A549 (cell line): ENCODE measurements around the gene UBAP1. TPM values are rescaled to one million over a fixed set of nuclear protein-coding genes. Genes with fewer than 3 reads are reported as not detected.

Experiments
- ATAC-seq, 2 experiments: fragments of 200-7000 bp in 1 of 2; fragments of >200 bp in 1 of 2; cut with Nextera tagmentation in 1 of 2; cut with Tn5 transposase in 1 of 2; 3 replicates each; pipeline versions ENCODE4 v1.8.0 to v1.9.1; 2018 to 2020; ENCODE audit warnings: mild to moderate bottlenecking in 1 of 2, moderate library complexity in 1 of 2
- CTCF ChIA-PET: fragments of 300-600 bp; sonication (Branson Sonifier 250); formaldehyde crosslinking; extraction: SDS; loops from one replicate; lab custom pipeline; 2021; ENCODE audit warnings: antibody characterized with exemption, inconsistent platforms; lab: Yijun Ruan, JAX
- POLR2A ChIA-PET: fragments of 350-600 bp; formaldehyde crosslinking; extraction: SDS; loops from one replicate; lab custom pipeline; 2021; ENCODE audit warnings: antibody characterized with exemption, inconsistent platforms; lab: Yijun Ruan, JAX
- DNase-seq, 2 experiments: peaks; one replicate each; pipeline versions ENCODE4 v3.0.0 to v3.0.0-alpha.2; 2011 to 2016; ENCODE audit warnings: low read depth in 1 of 2, low spot score in 1 of 2
- FAIRE-seq: peaks from 2 replicates; lab custom pipeline; 2011; peaks lifted over from hg19 to GRCh38; lab: Jason Lieb, UNC
- H3K27ac ChIP-seq, 2 experiments: fragments of >200 bp; sonication (Bioruptor Twin); formaldehyde crosslinking; 3 replicates each; pipeline ENCODE4 v1.5.1; 2016 to 2017
- H3K4me1 ChIP-seq: fragments of >200 bp; sonication (Bioruptor Twin); formaldehyde crosslinking; 3 replicates; pipeline ENCODE4 v1.6.1; 2016
- H3K4me2 ChIP-seq: fragments of >200 bp; sonication (Bioruptor Twin); formaldehyde crosslinking; 3 replicates; pipeline ENCODE4 v1.6.1; 2016
- H3K4me3 ChIP-seq: fragments of >200 bp; sonication (Bioruptor Twin); formaldehyde crosslinking; 3 replicates; pipeline ENCODE4 v1.5.1; 2016
- H3K9me3 ChIP-seq: fragments of >200 bp; sonication (Bioruptor Twin); formaldehyde crosslinking; 3 replicates; pipeline ENCODE4 v1.6.1; 2016
- CBX8 ChIP-seq: fragments of 200-600 bp; sonication (generic); IDR thresholded peaks from 2 replicates; pipeline ENCODE4 v1.6.1; 2016
- CHD4 ChIP-seq: fragments of 200-600 bp; sonication (generic); IDR thresholded peaks from 2 replicates; pipeline ENCODE4 v1.6.1; 2016; ENCODE audit warnings: antibody characterized with exemption, mild to moderate bottlenecking, borderline replicate concordance
- ESRRA ChIP-seq: fragments of 150-350 bp; IDR thresholded peaks from 2 replicates; pipeline ENCODE4 v1.6.1; 2014; ENCODE audit warnings: mild to moderate bottlenecking, low read length, borderline replicate concordance
- FOSB ChIP-seq: fragments of 250-450 bp; sonication (Bioruptor Pico); IDR thresholded peaks from 2 replicates; pipeline ENCODE4 v1.5.0; 2020; ENCODE audit warnings: mild to moderate bottlenecking, moderate library complexity
- HDAC2 ChIP-seq: fragments of 200-600 bp; sonication (generic); IDR thresholded peaks from 2 replicates; pipeline ENCODE4 v1.6.1; 2016
- HOXA7 ChIP-seq: fragments of 250-450 bp; sonication (Bioruptor Pico); IDR thresholded peaks from 2 replicates; pipeline ENCODE4 v1.5.0; 2020; ENCODE audit warnings: mild to moderate bottlenecking, moderate library complexity
- HOXB5 ChIP-seq: fragments of 250-450 bp; sonication (Bioruptor Pico); IDR thresholded peaks from 2 replicates; pipeline ENCODE4 v1.5.0; 2020; ENCODE audit warnings: mild to moderate bottlenecking, moderate library complexity
- JUNB ChIP-seq: fragments of >200 bp; sonication (Bioruptor Twin); formaldehyde crosslinking; IDR thresholded peaks from 2 replicates; pipeline ENCODE4 v1.6.1; 2016
- KDM1A ChIP-seq: fragments of 200-600 bp; sonication (generic); IDR thresholded peaks from 2 replicates; pipeline ENCODE4 v1.6.1; 2016; ENCODE audit warnings: low read depth, mild to moderate bottlenecking
- KDM5A ChIP-seq: fragments of 200-600 bp; sonication (generic); IDR thresholded peaks from 2 replicates; pipeline ENCODE4 v1.6.1; 2016; ENCODE audit warnings: antibody characterized with exemption, mild to moderate bottlenecking
- MAZ ChIP-seq: fragments of 150-350 bp; IDR thresholded peaks from 2 replicates; pipeline ENCODE4 v1.6.1; 2014; ENCODE audit warnings: antibody characterized with exemption, low read depth, low read length, borderline replicate concordance
- NFE2L2 ChIP-seq: fragments of 150-350 bp; conservative IDR thresholded peaks from 2 replicates; pipeline ENCODE4 v1.6.1; 2014; ENCODE audit warnings: low read length
- NR3C1 ChIP-seq: fragments of >200 bp; sonication (Bioruptor Twin); formaldehyde crosslinking; IDR thresholded peaks from 3 replicates; pipeline ENCODE4 v1.6.1; 2017
- RCOR1 ChIP-seq: fragments of 150-350 bp; IDR thresholded peaks from 2 replicates; pipeline ENCODE4 v1.6.1; 2014; ENCODE audit warnings: antibody characterized with exemption, low read length, low read depth
- SMC3 ChIP-seq: fragments of >200 bp; sonication (Bioruptor Twin); formaldehyde crosslinking; IDR thresholded peaks from 3 replicates; pipeline ENCODE4 v1.6.1; 2018; ENCODE audit warnings: inconsistent platforms
- SREBF2 ChIP-seq: fragments of 450-650 bp; IDR thresholded peaks from 2 replicates; pipeline ENCODE4 v1.6.1; 2014; ENCODE audit warnings: mild to moderate bottlenecking, moderate library complexity
- TP53 ChIP-seq: fragments of 250-450 bp; sonication (Bioruptor Pico); IDR thresholded peaks from 2 replicates; pipeline ENCODE4 v1.5.0; 2021; ENCODE audit warnings: mild to moderate bottlenecking, moderate library complexity
- ZC3H11A ChIP-seq: fragments of 450-650 bp; IDR thresholded peaks from 2 replicates; pipeline ENCODE4 v1.6.1; 2014; ENCODE audit warnings: antibody characterized with exemption, mild to moderate bottlenecking
- ZFP36 ChIP-seq: fragments of 450-650 bp; IDR thresholded peaks from 2 replicates; pipeline ENCODE4 v1.6.1; 2014; ENCODE audit warnings: borderline replicate concordance; ENCODE audit not compliant: partially characterized antibody
- ZNF302 ChIP-seq: fragments of 250-450 bp; sonication (Bioruptor Pico); IDR thresholded peaks from 2 replicates; pipeline ENCODE4 v1.9.0; 2021; ENCODE audit warnings: inconsistent platforms, mild to moderate bottlenecking, moderate library complexity
- ZSCAN20 ChIP-seq: fragments of 250-450 bp; sonication (Bioruptor Pico); IDR thresholded peaks from 2 replicates; pipeline ENCODE4 v1.8.0; 2022; ENCODE audit warnings: mild to moderate bottlenecking, moderate library complexity
- WGBS: methylation state at CpG from one replicate; pipeline ENCODE4 v1.1.6; 2017; ENCODE audit errors: missing lambda C conversion rate; 5-methylcytosine and 5-hydroxymethylcytosine counted together
- polyA plus RNA-seq, 4 experiments: library from polyadenylated mRNA; depleted of rRNA in 3 of 4; stranded (reverse); fragments of >200 nt; fragmentation: RNase III in 1 of 4; extraction: RNeasy Plus Mini Kit Qiagen cat#74134 plus additional on column Dnase treatment in 1 of 4; gene quantifications; 2 replicates in 3 of 4; 3 replicates in 1 of 4; pipeline ENCODE4 v1.2.3, GENCODE V29; 2011 to 2017
- TF ChIP-seq, protein P1 (sequence below): fragments of >200 bp; sonication (Bioruptor Twin); formaldehyde crosslinking; IDR thresholded peaks from 2 replicates; pipeline ENCODE4 v1.6.1; 2016
- TF ChIP-seq, protein P2 (sequence below): fragments of 250-450 bp; sonication (Bioruptor Pico); IDR thresholded peaks from 2 replicates; pipeline ENCODE4 v1.5.0; 2020; ENCODE audit warnings: low read depth, mild to moderate bottlenecking, moderate library complexity
- TF ChIP-seq, protein P3 (sequence below): fragments of 150-350 bp; IDR thresholded peaks from 2 replicates; pipeline ENCODE4 v1.6.1; 2014; ENCODE audit warnings: low read depth, mild to moderate bottlenecking, low read length
- TF ChIP-seq, protein P4 (sequence below): fragments of 200-600 bp; sonication (generic); IDR thresholded peaks from 2 replicates; pipeline ENCODE4 v1.6.1; 2016; ENCODE audit warnings: antibody characterized with exemption, mild to moderate bottlenecking, moderate library complexity
- TF ChIP-seq, protein P5 (sequence below): IDR thresholded peaks from 2 replicates; pipeline ENCODE4 v1.6.1; 2012

The UBAP1 gene
- polyA plus RNA-seq, 2 of the 4 experiments (the other 2 are of a cell fraction) = 38.5 to 73.1 TPM

DNA sequence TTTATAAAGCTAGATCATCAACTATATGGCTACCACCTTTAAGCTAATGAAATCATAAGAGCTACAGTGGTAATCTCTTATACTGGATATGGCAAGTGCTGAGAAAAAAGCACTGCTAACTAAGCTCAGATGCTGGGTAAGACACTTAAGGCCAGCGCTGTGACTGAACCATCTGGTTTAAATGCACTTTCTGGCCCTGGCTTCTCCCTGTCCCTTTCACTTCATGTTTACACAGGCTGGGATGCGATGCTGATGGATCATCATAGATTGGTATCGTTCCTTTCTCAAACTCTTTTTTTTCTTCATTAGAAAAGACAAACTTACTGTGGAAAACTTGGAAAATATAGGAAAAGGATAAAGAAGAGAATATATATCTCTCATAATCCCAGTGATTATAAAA is 97.9 kb downstream of the UBAP1 start (continued):
- TF ChIP-seq, protein P1, sequence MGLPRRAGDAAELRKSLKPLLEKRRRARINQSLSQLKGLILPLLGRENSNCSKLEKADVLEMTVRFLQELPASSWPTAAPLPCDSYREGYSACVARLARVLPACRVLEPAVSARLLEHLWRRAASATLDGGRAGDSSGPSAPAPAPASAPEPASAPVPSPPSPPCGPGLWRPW = no peak
- no peak for TF ChIP-seq SREBF2

DNA sequence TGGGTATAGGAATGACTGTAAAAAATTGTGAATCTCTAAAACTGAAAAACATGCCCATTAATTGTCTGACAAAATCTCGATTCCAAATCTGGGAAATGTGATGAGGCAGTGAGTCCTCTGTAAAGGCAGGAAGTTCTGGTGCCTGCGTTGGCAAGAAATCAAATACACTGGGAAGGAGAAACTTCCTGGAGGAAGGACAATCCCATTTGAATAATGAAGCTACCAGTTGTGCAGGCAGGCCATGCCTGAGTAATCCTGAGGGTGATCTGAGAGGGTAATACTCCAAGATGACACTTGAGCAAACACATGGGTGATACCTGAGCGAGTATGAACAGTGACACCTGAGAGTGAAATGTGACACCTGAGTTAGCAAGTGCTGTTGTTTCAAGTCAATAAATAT is 100.6 kb downstream of the UBAP1 start:
- no peak for TF ChIP-seq FOSB (CRISPR knock-in tag)
- TF ChIP-seq, protein P2, sequence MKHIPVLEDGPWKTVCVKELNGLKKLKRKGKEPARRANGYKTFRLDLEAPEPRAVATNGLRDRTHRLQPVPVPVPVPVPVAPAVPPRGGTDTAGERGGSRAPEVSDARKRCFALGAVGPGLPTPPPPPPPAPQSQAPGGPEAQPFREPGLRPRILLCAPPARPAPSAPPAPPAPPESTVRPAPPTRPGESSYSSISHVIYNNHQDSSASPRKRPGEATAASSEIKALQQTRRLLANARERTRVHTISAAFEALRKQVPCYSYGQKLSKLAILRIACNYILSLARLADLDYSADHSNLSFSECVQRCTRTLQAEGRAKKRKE (CRISPR knock-in tag) = no peak
- no peak for TF ChIP-seq NR3C1
- no peak for TF ChIP-seq ZC3H11A
- TF ChIP-seq SMC3 = no peak
- TF ChIP-seq, protein P3, sequence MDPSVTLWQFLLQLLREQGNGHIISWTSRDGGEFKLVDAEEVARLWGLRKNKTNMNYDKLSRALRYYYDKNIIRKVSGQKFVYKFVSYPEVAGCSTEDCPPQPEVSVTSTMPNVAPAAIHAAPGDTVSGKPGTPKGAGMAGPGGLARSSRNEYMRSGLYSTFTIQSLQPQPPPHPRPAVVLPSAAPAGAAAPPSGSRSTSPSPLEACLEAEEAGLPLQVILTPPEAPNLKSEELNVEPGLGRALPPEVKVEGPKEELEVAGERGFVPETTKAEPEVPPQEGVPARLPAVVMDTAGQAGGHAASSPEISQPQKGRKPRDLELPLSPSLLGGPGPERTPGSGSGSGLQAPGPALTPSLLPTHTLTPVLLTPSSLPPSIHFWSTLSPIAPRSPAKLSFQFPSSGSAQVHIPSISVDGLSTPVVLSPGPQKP = no peak
- no peak for TF ChIP-seq SREBF2
- TF ChIP-seq MAZ = no peak
- no peak for TF ChIP-seq ZSCAN20 (CRISPR knock-in tag)
- no peak for TF ChIP-seq ZFP36
- TF ChIP-seq TP53 (CRISPR knock-in tag) = no peak
- TF ChIP-seq, protein P4, sequence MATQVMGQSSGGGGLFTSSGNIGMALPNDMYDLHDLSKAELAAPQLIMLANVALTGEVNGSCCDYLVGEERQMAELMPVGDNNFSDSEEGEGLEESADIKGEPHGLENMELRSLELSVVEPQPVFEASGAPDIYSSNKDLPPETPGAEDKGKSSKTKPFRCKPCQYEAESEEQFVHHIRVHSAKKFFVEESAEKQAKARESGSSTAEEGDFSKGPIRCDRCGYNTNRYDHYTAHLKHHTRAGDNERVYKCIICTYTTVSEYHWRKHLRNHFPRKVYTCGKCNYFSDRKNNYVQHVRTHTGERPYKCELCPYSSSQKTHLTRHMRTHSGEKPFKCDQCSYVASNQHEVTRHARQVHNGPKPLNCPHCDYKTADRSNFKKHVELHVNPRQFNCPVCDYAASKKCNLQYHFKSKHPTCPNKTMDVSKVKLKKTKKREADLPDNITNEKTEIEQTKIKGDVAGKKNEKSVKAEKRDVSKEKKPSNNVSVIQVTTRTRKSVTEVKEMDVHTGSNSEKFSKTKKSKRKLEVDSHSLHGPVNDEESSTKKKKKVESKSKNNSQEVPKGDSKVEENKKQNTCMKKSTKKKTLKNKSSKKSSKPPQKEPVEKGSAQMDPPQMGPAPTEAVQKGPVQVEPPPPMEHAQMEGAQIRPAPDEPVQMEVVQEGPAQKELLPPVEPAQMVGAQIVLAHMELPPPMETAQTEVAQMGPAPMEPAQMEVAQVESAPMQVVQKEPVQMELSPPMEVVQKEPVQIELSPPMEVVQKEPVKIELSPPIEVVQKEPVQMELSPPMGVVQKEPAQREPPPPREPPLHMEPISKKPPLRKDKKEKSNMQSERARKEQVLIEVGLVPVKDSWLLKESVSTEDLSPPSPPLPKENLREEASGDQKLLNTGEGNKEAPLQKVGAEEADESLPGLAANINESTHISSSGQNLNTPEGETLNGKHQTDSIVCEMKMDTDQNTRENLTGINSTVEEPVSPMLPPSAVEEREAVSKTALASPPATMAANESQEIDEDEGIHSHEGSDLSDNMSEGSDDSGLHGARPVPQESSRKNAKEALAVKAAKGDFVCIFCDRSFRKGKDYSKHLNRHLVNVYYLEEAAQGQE = no peak
- no peak for TF ChIP-seq RCOR1
- no peak for TF ChIP-seq KDM5A
- no peak for TF ChIP-seq HOXA7
- TF ChIP-seq ZNF302 = no peak
- Histone ChIP-seq H3K27ac (no peak overlapping the region), H3K4me2 (no peak overlapping the region), H3K4me3 (no peak overlapping the region), H3K4me1 (no peaks in the 10 kb centered on the region), H3K9me3 (no peaks in the 10 kb centered on the region)
- ChIA-PET POLR2A (no interaction called here), CTCF (interaction anchor here (1.5 to 3.2 kb wide), 2 partner anchors 11 to 26 kb away, joined by 3 to 17 read pairs; no protein-coding TSS in a partner anchor)
- 87% methylated on average over 3 of the region's 3 CpGs for WGBS
- FAIRE-seq (no peak), DNase-seq (no peak), ATAC-seq (no peak)

DNA sequence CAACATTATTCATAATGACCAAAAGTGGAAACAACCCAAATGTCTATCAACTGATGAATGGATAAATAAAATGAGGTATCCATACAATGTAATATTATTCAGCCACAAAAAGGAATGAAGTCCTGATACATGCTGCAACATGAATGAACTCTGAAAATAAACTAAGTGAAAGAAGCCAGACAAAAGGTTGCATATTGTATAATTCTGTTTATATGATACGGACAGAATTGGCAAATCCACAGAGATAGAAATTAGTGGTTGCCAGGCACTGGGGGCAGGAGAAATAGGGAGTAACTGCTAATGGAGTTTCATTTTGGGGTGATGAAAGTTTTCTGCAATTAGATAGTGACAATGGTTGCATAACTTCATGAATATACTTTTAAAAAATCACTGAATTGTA is 103.3 kb downstream of the UBAP1 start:
- Histone ChIP-seq H3K27ac (no peak overlapping the region), H3K4me3 (no peak overlapping the region), H3K4me1 (no peaks in the 10 kb centered on the region), H3K4me2 (no peak overlapping the region), H3K9me3 (no peaks in the 10 kb centered on the region)
- CTCF ChIA-PET = interaction anchor here (1.4 kb wide), 1 partner anchor 8 kb away, joined by 5 read pairs; no protein-coding TSS in a partner anchor
- TF ChIP-seq CBX8 (no peak), NFE2L2 (no peak), ESRRA (no peak), TP53 (CRISPR knock-in tag) (no peak), JUNB (no peak), NR3C1 (no peak), ZFP36 (no peak), KDM1A (no peak), HDAC2 (no peak), HOXB5 (CRISPR knock-in tag) (no peak), SMC3 (no peak), CHD4 (no peak)
- TF ChIP-seq, protein P2 (CRISPR knock-in tag) = no peak
- TF ChIP-seq, protein P5, sequence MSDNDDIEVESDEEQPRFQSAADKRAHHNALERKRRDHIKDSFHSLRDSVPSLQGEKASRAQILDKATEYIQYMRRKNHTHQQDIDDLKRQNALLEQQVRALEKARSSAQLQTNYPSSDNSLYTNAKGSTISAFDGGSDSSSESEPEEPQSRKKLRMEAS = no peak
- POLR2A ChIA-PET = no interaction called here
- 91% methylated on average over 1 of the region's 1 CpG for WGBS
- ATAC-seq (no peak), FAIRE-seq (no peak), DNase-seq (no peak)
